Activated CD8-positive, alpha-beta memory T cell treated with anti-CD3 and anti-CD28 coated beads, Interleukin-2, amount 50 U/mL, for 4 hours (primary cell): ENCODE results near the gene ADAM8.

Source experiments
- DNase-seq: peaks from one replicate; pipeline ENCODE4 v3.0.0-alpha.2; 2020

Gene ADAM8

GRCh38 chr10:133308421-133309099 is 31.9 kb upstream of the ADAM8 start, which contains the start of the genes TUBGCP2 and ZNF511:
TSS of gene TUBGCP2 (minus strand) at chr10:133308872. CDS start at chr10:133302941, 5,931 bp downstream.
TSS of gene ZNF511 (plus strand) at chr10:133308914. CDS start at chr10:133308944, 30 bp downstream.
- DNase-seq: peak; percentile 91

GRCh38 chr10:133307776-133308420 is 31.2 kb upstream of the ADAM8 start:
- DNase-seq: peak; percentile 89

- DNase-seq: no peak
These were observed 30.3 kb upstream of the ADAM8 start for GRCh38 chr10:133306941-133307379.

GRCh38 chr10:133306097-133306476 is 29.4 kb upstream of the ADAM8 start:
- DNase-seq: no peak

GRCh38 chr10:133303206-133303605 is 26.5 kb upstream of the ADAM8 start:
- DNase-seq: no peak

GRCh38 chr10:133302230-133302629 is 25.6 kb upstream of the ADAM8 start:
- no peak for DNase-seq

- DNase-seq: no peak
These were observed 23.1 kb upstream of the ADAM8 start for GRCh38 chr10:133299738-133300137.

- no peak for DNase-seq
These were observed 22.6 kb upstream of the ADAM8 start for GRCh38 chr10:133299224-133299623.

- no peak for DNase-seq
These were observed 21.8 kb upstream of the ADAM8 start for GRCh38 chr10:133298466-133298865.

GRCh38 chr10:133297504-133297903 is 20.8 kb upstream of the ADAM8 start:
- no peak for DNase-seq

- DNase-seq: no peak
These were observed 19.0 kb upstream of the ADAM8 start for GRCh38 chr10:133295426-133296320.

GRCh38 chr10:133294189-133294588 is 17.5 kb upstream of the ADAM8 start:
- DNase-seq: no peak

GRCh38 chr10:133293810-133294119 is 17.1 kb upstream of the ADAM8 start:
- DNase-seq: no peak

GRCh38 chr10:133292919-133293809 is 16.5 kb upstream of the ADAM8 start:
- no peak for DNase-seq

GRCh38 chr10:133289761-133290160 is 13.1 kb upstream of the ADAM8 start:
- no peak for DNase-seq

GRCh38 chr10:133287832-133288500 is 11.3 kb upstream of the ADAM8 start:
- DNase-seq: no peak

GRCh38 chr10:133286366-133286765 is 9.7 kb upstream of the ADAM8 start:
- no peak for DNase-seq

- no peak for DNase-seq
These were observed 8.5 kb upstream of the ADAM8 start for GRCh38 chr10:133285217-133285616.

- no peak for DNase-seq
These were observed 7.3 kb upstream of the ADAM8 start for GRCh38 chr10:133283931-133284330.

- DNase-seq: no peak
These were observed 6.2 kb upstream of the ADAM8 start for GRCh38 chr10:133282846-133283390.

- DNase-seq: no peak
These were observed 5.1 kb upstream of the ADAM8 start for GRCh38 chr10:133281628-133282372.
